NCI-H2107 (cell line): ENCODE data around the gene LIPC.

Source experiments
- DNase-seq: peaks from one replicate; lab custom pipeline; 2025; lab: John Stamatoyannopoulos, UW

LIPC gene

GRCh38 chr15:58406811-58407210 lies 25.0 kb upstream of the LIPC start:
- no peak for DNase-seq

GRCh38 chr15:58407236-58407775 lies 24.5 kb upstream of the LIPC start:
- no peak for DNase-seq

GRCh38 chr15:58407778-58408177 lies 24.0 kb upstream of the LIPC start:
- DNase-seq: no peak

- no peak for DNase-seq
Measured at GRCh38 chr15:58409861-58410260, 21.9 kb upstream of the LIPC start.

- no peak for DNase-seq
Measured at GRCh38 chr15:58410353-58410752, 21.4 kb upstream of the LIPC start.

- DNase-seq: no peak
Measured at GRCh38 chr15:58413253-58413652, 18.5 kb upstream of the LIPC start.

- DNase-seq: no peak
Measured at GRCh38 chr15:58415636-58416035, 16.2 kb upstream of the LIPC start.

- no peak for DNase-seq
Measured at GRCh38 chr15:58416963-58417362, 14.8 kb upstream of the LIPC start.

- no peak for DNase-seq
Measured at GRCh38 chr15:58418135-58418534, 13.7 kb upstream of the LIPC start.

- DNase-seq: no peak
Measured at GRCh38 chr15:58419803-58420524, 11.8 kb upstream of the LIPC start.

- no peak for DNase-seq
Measured at GRCh38 chr15:58420579-58421043, 11.2 kb upstream of the LIPC start.

GRCh38 chr15:58423205-58423604 lies 8.6 kb upstream of the LIPC start:
- no peak for DNase-seq

GRCh38 chr15:58423831-58424608 lies 7.8 kb upstream of the LIPC start:
- DNase-seq: no peak

- DNase-seq: no peak
Measured at GRCh38 chr15:58424722-58425121, 7.1 kb upstream of the LIPC start.

- DNase-seq: no peak
Measured at GRCh38 chr15:58425185-58425584, 6.6 kb upstream of the LIPC start.

GRCh38 chr15:58425834-58426233 lies 6.0 kb upstream of the LIPC start:
- DNase-seq: no peak

- DNase-seq: no peak
Measured at GRCh38 chr15:58426501-58426900, 5.3 kb upstream of the LIPC start.

- no peak for DNase-seq
Measured at GRCh38 chr15:58427987-58428386, 3.8 kb upstream of the LIPC start.

GRCh38 chr15:58430224-58430787 lies 1.5 kb upstream of the LIPC start:
- DNase-seq: no peak

- DNase-seq: no peak
Measured at GRCh38 chr15:58432401-58432800, 610 bp downstream of the LIPC start.

- no peak for DNase-seq
Measured at GRCh38 chr15:58433597-58434333, 2.0 kb downstream of the LIPC start.

- DNase-seq: no peak
Measured at GRCh38 chr15:58434334-58434875, 2.6 kb downstream of the LIPC start.
